ENCODE results near the gene FBLN1.

- TF ChIP-seq EZH2phosphoT487 (IDR thresholded peaks at IDR 0.05; ENCODE audit: low read depth) (no peak), CTCF (IDR thresholded peaks at IDR 0.05; ENCODE audit: low read depth, low read length) (no peak)
Observed at GRCh38 chr22:45534339-45535192, 31.9 kb downstream of the FBLN1 start.
